NB4 (cell line): ENCODE results near the gene DLEU7.

ENCODE experiments used
- CTCF ChIP-seq: IDR thresholded peaks from one replicate; pipeline ENCODE4 v1.5.1; 2012; ENCODE audit warnings: low read depth, low read length
- MYC ChIP-seq: IDR thresholded peaks from 2 replicates; pipeline ENCODE4 v1.6.1; 2011; ENCODE audit warnings: low read depth, low read length
- POLR2A ChIP-seq: IDR thresholded peaks from 2 replicates; pipeline ENCODE4 v1.6.1; 2011; ENCODE audit warnings: mild to moderate bottlenecking; ENCODE audit not compliant: insufficient read length; ENCODE audit errors: extremely low read depth

GRCh38 chr13:50866817-50867636 lies 23.5 kb upstream of the DLEU7 start:
- TF ChIP-seq POLR2A, result no peak
- no peak for TF ChIP-seq CTCF
- TF ChIP-seq MYC, result no peak
